HEK293T (cell line): ENCODE data around the gene TBC1D10A.
"Not testable (repeated sequence)": the region's sequence is repeated elsewhere in the genome, so short reads cannot be mapped to it uniquely, and the experiment has no call there.

ENCODE experiments used
- CTCF ChIA-PET: fragments of 350-600 bp; formaldehyde crosslinking; extraction: SDS; loops from one replicate; lab custom pipeline; 2021; ENCODE audit warnings: antibody characterized with exemption, inconsistent platforms; lab: Yijun Ruan, JAX
- POLR2A ChIA-PET: fragments of 350-600 bp; formaldehyde crosslinking; extraction: SDS; loops from one replicate; lab custom pipeline; 2020; ENCODE audit warnings: antibody characterized with exemption, inconsistent platforms; lab: Yijun Ruan, JAX
- DNase-seq: peaks from one replicate; pipeline ENCODE4 v3.0.0; 2012; ENCODE audit warnings: mixed read lengths; ENCODE audit errors: extremely low spot score
- ARNT ChIP-seq: fragments of 450-650 bp; IDR thresholded peaks from 2 replicates; pipeline ENCODE4 v1.6.1; 2017; ENCODE audit warnings: mild to moderate bottlenecking
- BHLHE40 ChIP-seq: fragments of 450-650 bp; IDR thresholded peaks from 2 replicates; pipeline ENCODE4 v1.6.1; 2016; ENCODE audit warnings: mild to moderate bottlenecking, moderate library complexity, borderline replicate concordance
- CTBP1 ChIP-seq: fragments of 450-650 bp; IDR thresholded peaks from 2 replicates; pipeline ENCODE4 v1.6.1; 2016; ENCODE audit warnings: borderline replicate concordance
- ELF4 ChIP-seq: fragments of 450-650 bp; IDR thresholded peaks from 2 replicates; pipeline ENCODE4 v1.6.1; 2017; ENCODE audit warnings: antibody characterized with exemption
- FOXA1 ChIP-seq: fragments of 450-650 bp; IDR thresholded peaks from 2 replicates; pipeline ENCODE4 v1.6.1; 2016; ENCODE audit warnings: mild to moderate bottlenecking
- FOXK2 ChIP-seq: fragments of 450-650 bp; IDR thresholded peaks from 2 replicates; pipeline ENCODE4 v1.6.1; 2016; ENCODE audit warnings: mild to moderate bottlenecking
- FOXM1 ChIP-seq: fragments of 450-650 bp; IDR thresholded peaks from 2 replicates; pipeline ENCODE4 v1.6.1; 2017; ENCODE audit warnings: mild to moderate bottlenecking, borderline replicate concordance
- HDGF ChIP-seq: fragments of 450-650 bp; IDR thresholded peaks from 2 replicates; pipeline ENCODE4 v1.6.1; 2017; ENCODE audit warnings: antibody characterized with exemption, borderline replicate concordance
- L3MBTL2 ChIP-seq: fragments of 450-650 bp; conservative IDR thresholded peaks from 2 replicates; pipeline ENCODE4 v1.6.1; 2016; ENCODE audit warnings: mild to moderate bottlenecking
- LEF1 ChIP-seq: fragments of 450-650 bp; IDR thresholded peaks from 2 replicates; pipeline ENCODE4 v1.6.1; 2017; ENCODE audit warnings: mild to moderate bottlenecking, borderline replicate concordance
- NFRKB ChIP-seq: fragments of 450-650 bp; IDR thresholded peaks from 2 replicates; pipeline ENCODE4 v1.6.1; 2016; ENCODE audit warnings: mild to moderate bottlenecking, moderate library complexity
- SP1 ChIP-seq: fragments of 450-650 bp; IDR thresholded peaks from 2 replicates; pipeline ENCODE4 v1.6.1; 2017
- SUZ12 ChIP-seq: fragments of 450-650 bp; IDR thresholded peaks from 2 replicates; pipeline ENCODE4 v1.6.1; 2016; ENCODE audit warnings: mild to moderate bottlenecking
- TARDBP ChIP-seq: fragments of 450-650 bp; IDR thresholded peaks from 2 replicates; pipeline ENCODE4 v1.6.1; 2016
- ZNF384 ChIP-seq: fragments of 450-650 bp; IDR thresholded peaks from 2 replicates; pipeline ENCODE4 v1.6.1; 2016
- TF ChIP-seq, protein P1 (sequence below): fragments of 450-650 bp; IDR thresholded peaks from 2 replicates; pipeline ENCODE4 v1.6.1; 2016

Gene TBC1D10A

DNA sequence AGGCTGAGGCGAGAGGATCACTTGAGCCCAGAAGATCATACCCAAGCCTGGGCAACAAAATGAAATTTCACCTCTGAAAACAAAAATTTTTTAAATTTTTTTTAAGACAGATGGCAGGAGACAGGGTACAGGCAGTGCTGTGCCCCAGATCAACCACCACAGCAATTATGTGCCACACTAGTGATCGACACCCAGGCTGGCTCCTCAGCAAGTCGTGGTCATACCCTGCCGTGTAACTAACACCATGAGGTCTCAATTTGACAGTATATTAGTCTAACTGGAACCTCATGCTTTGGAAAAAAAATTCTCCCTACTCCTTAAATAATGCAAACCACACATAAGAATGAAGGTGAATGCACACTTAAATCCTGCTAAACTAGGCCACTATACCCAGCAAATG lies 21.7 kb upstream of the TBC1D10A start:
- CTCF ChIA-PET: no interaction called here
- no peak for TF ChIP-seq NFRKB
- no peak for TF ChIP-seq BHLHE40
- no peak for TF ChIP-seq SUZ12
- no peak for TF ChIP-seq ZNF384
- no peak for TF ChIP-seq ELF4
- TF ChIP-seq SP1: no peak
- TF ChIP-seq FOXM1: no peak
- no peak for TF ChIP-seq FOXA1
- TF ChIP-seq HDGF: no peak
- no peak for TF ChIP-seq ARNT
- no peak for TF ChIP-seq TARDBP
- no peak for TF ChIP-seq L3MBTL2
- TF ChIP-seq CTBP1: no peak
- TF ChIP-seq FOXK2: no peak
- TF ChIP-seq, protein P1, sequence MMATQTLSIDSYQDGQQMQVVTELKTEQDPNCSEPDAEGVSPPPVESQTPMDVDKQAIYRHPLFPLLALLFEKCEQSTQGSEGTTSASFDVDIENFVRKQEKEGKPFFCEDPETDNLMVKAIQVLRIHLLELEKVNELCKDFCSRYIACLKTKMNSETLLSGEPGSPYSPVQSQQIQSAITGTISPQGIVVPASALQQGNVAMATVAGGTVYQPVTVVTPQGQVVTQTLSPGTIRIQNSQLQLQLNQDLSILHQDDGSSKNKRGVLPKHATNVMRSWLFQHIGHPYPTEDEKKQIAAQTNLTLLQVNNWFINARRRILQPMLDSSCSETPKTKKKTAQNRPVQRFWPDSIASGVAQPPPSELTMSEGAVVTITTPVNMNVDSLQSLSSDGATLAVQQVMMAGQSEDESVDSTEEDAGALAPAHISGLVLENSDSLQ: no peak
- no peak for TF ChIP-seq LEF1
- POLR2A ChIA-PET: interaction anchor here (1.7 to 2.0 kb wide), 2 partner anchors 8 to 60 kb away, joined by 4 to 6 read pairs; partner anchors contain the start of genes CCDC157 and SF3A1
- no peak for DNase-seq

GRCh38 chr22:30347255-30347892 lies 20.6 kb upstream of the TBC1D10A start:
- ChIA-PET CTCF (no interaction called here), POLR2A (interaction anchor here (2.0 kb wide), 1 partner anchor 9 kb away, joined by 6 read pairs; the partner anchor contains the start of genes CCDC157 and SF3A1)
- no peak for DNase-seq
- no peak for TF ChIP-seq FOXK2
- no peak for TF ChIP-seq SP1
- no peak for TF ChIP-seq L3MBTL2
- TF ChIP-seq SUZ12: no peak
- TF ChIP-seq FOXM1: no peak
- no peak for TF ChIP-seq NFRKB
- no peak for TF ChIP-seq TARDBP
- TF ChIP-seq LEF1: no peak
- TF ChIP-seq ELF4: no peak
- TF ChIP-seq BHLHE40: no peak
- TF ChIP-seq, protein P1: no peak

DNA sequence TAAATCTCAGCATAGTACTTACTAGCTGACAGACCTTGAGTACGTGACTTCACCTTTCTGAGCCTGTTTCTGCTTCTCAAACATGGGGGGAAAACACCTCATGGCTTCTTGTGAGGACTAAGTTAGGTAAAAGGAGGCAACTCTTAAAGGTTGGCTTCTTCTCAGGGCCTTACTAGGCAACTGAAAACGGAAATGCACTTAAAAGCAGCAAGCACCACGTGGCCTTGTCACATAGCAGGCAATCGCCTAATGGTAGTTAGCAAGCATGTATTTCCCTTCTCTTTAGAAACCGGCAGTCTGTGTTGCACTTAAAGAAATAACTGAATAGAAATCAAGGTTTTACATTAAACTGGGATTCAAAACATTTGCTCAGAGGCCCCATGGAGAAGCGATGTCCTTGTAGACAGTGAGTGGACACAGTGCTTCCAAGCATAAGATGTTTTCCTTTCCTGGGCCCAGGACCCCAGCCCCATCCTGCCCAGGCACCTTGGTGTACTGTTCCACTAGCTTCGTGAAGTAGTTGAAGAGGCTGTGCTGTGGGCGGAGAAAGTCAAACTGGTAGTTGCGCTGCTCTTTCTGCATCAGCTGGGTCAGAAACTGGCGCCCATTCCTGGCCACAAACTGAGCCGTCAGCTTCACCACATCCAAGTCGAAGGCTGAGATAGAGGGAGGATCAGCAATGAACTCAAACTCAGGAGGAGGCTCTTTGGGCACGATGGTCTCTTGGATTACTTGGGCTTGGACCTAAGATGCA lies 17.9 kb upstream of the TBC1D10A start:
- POLR2A ChIA-PET: interaction anchor here (3.1 kb wide), 1 partner anchor 12 kb away, joined by 12 read pairs; the partner anchor contains the start of genes CCDC157 and SF3A1
- CTCF ChIA-PET: no interaction called here
- no peak for TF ChIP-seq BHLHE40
- no peak for TF ChIP-seq ZNF384
- TF ChIP-seq ARNT: no peak
- no peak for TF ChIP-seq FOXA1
- TF ChIP-seq SP1: no peak
- no peak for TF ChIP-seq L3MBTL2
- TF ChIP-seq, protein P1: no peak
- no peak for DNase-seq

- TF ChIP-seq, protein P1: no peak
- no peak for TF ChIP-seq FOXM1
- TF ChIP-seq ARNT: no peak
- TF ChIP-seq SUZ12: no peak
- TF ChIP-seq L3MBTL2: no peak
- no peak for TF ChIP-seq NFRKB
- no peak for TF ChIP-seq ELF4
- no peak for TF ChIP-seq TARDBP
- TF ChIP-seq LEF1: no peak
- no peak for DNase-seq
- CTCF ChIA-PET: no interaction called here
- POLR2A ChIA-PET: interaction anchor here (1.5 to 1.8 kb wide), 2 partner anchors 10 to 13 kb away, joined by 4 read pairs; no protein-coding TSS in a partner anchor
Measured at GRCh38 chr22:30340911-30341685, 14.4 kb upstream of the TBC1D10A start.

DNA sequence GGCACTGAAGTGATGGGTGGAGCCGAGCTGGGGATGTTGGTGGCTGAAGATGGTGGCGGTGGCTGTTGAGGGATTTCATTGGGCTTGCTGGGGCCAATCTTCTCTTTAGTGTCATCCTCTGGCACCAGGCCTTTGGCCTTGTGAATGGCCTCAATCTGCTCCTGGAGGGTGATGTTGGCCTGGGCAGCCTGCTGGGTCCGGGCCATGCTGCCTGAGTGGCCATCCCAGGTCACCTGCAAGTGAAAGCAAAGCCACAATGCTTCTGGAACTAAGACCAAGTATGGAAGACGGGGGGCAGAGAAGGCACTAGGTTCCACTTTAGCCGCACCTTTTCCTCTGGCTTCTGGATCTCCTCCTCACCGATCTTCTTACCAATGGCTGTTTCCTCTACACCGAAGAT lies 12.1 kb upstream of the TBC1D10A start:
- TF ChIP-seq FOXA1: no peak
- TF ChIP-seq LEF1: no peak
- TF ChIP-seq CTBP1: no peak
- TF ChIP-seq SP1: no peak
- TF ChIP-seq FOXM1: no peak
- TF ChIP-seq BHLHE40: no peak
- no peak for TF ChIP-seq FOXK2
- TF ChIP-seq ZNF384: no peak
- ChIA-PET CTCF (no interaction called here), POLR2A (no interaction called here)
- no peak for DNase-seq

DNA sequence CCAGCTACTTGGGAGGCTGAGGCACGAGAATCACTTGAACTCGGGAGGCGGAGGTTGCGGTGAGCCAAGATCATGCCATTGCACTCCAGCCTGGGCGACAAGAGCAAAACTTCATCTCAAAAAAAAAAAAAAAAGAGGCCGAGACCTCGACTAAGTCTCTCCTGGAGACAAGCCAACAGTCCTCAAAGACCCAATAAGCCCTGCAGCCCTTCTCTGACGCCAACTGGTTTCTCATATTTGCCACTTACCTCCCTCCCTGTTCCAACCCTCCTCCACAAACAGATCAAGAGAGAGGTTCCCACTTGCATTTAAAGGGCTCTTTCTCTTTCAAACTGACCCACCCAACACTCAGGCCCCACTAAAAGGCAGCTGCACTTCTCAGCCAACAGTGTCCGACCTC lies 11.6 kb upstream of the TBC1D10A start:
- POLR2A ChIA-PET, CTCF ChIA-PET, DNase-seq: not testable (repeated sequence)
